Measurements from ENCODE around the gene MBP.

DNA sequence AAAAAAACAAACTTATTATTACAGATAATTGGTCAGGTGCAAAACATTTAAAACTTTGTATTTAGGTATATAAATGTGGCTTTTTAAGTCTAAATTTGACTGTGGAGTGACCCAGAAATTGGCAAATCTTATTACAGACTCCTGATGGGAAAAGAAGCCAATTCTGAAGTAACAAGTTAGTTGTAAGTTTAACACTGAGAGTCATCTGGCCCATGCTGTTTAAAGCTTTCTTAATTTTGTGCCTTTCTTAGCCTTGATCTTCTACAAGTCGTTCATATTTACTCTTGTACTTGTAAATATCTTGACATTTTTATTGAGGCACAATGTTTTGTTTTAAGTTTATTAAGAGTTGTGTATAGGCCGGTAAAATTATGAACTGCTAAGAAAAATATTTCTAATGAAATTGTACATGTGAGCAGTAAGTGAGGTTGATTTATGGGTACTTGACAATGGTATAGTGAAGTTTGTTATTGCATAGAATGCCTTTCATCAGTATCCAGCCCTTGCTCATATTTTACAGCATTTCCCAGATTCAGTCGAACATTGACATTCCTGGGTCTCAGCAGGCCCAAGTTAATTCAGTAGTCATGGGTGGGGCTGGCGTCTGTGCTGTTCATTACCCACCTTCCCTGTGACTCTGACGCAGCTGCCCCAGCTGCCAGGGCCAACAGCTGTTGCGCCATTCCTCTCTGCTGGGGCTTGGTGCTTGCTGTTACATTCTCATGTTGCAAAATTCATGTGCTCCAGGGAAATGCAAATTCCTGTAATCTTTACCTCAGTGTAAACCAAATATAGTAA, 188.8 kb downstream of the MBP start:
- TF ChIP-seq, protein P1, sequence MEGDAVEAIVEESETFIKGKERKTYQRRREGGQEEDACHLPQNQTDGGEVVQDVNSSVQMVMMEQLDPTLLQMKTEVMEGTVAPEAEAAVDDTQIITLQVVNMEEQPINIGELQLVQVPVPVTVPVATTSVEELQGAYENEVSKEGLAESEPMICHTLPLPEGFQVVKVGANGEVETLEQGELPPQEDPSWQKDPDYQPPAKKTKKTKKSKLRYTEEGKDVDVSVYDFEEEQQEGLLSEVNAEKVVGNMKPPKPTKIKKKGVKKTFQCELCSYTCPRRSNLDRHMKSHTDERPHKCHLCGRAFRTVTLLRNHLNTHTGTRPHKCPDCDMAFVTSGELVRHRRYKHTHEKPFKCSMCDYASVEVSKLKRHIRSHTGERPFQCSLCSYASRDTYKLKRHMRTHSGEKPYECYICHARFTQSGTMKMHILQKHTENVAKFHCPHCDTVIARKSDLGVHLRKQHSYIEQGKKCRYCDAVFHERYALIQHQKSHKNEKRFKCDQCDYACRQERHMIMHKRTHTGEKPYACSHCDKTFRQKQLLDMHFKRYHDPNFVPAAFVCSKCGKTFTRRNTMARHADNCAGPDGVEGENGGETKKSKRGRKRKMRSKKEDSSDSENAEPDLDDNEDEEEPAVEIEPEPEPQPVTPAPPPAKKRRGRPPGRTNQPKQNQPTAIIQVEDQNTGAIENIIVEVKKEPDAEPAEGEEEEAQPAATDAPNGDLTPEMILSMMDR (conservative IDR thresholded peaks at IDR 0.05; ENCODE audit: low read depth in 2 of 2), result no peak
- TF ChIP-seq, protein P2, sequence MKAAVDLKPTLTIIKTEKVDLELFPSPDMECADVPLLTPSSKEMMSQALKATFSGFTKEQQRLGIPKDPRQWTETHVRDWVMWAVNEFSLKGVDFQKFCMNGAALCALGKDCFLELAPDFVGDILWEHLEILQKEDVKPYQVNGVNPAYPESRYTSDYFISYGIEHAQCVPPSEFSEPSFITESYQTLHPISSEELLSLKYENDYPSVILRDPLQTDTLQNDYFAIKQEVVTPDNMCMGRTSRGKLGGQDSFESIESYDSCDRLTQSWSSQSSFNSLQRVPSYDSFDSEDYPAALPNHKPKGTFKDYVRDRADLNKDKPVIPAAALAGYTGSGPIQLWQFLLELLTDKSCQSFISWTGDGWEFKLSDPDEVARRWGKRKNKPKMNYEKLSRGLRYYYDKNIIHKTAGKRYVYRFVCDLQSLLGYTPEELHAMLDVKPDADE (IDR thresholded peaks at IDR 0.05), result no peak
- TF ChIP-seq EZH2 (IDR thresholded peaks at IDR 0.05; ENCODE audit: low read depth, unreplicated experiment) (no peak), CREB1 (CRISPR knock-in tag; IDR thresholded peaks at IDR 0.05; ENCODE audit: low read depth) (no peak), POLR2AphosphoS5 (IDR thresholded peaks at IDR 0.05; ENCODE audit: low read depth) (no peak), EZH2phosphoT487 (IDR thresholded peaks at IDR 0.05; ENCODE audit: unreplicated experiment) (no peak), STAT1 (IDR thresholded peaks at IDR 0.05; ENCODE audit: unreplicated experiment) (no peak), ZNF114 (CRISPR knock-in tag; IDR thresholded peaks at IDR 0.05) (no peak), ZNF331 (CRISPR knock-in tag; IDR thresholded peaks at IDR 0.05; ENCODE audit: low read depth) (no peak)
- TF ChIP-seq, protein P3, sequence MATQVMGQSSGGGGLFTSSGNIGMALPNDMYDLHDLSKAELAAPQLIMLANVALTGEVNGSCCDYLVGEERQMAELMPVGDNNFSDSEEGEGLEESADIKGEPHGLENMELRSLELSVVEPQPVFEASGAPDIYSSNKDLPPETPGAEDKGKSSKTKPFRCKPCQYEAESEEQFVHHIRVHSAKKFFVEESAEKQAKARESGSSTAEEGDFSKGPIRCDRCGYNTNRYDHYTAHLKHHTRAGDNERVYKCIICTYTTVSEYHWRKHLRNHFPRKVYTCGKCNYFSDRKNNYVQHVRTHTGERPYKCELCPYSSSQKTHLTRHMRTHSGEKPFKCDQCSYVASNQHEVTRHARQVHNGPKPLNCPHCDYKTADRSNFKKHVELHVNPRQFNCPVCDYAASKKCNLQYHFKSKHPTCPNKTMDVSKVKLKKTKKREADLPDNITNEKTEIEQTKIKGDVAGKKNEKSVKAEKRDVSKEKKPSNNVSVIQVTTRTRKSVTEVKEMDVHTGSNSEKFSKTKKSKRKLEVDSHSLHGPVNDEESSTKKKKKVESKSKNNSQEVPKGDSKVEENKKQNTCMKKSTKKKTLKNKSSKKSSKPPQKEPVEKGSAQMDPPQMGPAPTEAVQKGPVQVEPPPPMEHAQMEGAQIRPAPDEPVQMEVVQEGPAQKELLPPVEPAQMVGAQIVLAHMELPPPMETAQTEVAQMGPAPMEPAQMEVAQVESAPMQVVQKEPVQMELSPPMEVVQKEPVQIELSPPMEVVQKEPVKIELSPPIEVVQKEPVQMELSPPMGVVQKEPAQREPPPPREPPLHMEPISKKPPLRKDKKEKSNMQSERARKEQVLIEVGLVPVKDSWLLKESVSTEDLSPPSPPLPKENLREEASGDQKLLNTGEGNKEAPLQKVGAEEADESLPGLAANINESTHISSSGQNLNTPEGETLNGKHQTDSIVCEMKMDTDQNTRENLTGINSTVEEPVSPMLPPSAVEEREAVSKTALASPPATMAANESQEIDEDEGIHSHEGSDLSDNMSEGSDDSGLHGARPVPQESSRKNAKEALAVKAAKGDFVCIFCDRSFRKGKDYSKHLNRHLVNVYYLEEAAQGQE (IDR thresholded peaks at IDR 0.05; ENCODE audit: unreplicated experiment), result no peak

Data from GM23338 (cell line).